ENCODE measurements around the gene ZC3H10.

Gene ZC3H10

GRCh38 chr12:56164345-56164729 is 46.3 kb downstream of the ZC3H10 start:
- no peak for DNase-seq (ENCODE audit: low read depth)
- no peak for TF ChIP-seq CTCF (conservative IDR thresholded peaks at IDR 0.05; ENCODE audit: low read length)
- no peak overlapping the region for H3K4me3 ChIP-seq (ENCODE audit: low read length)

GRCh38 chr12:56165369-56165768 is 47.3 kb downstream of the ZC3H10 start:
- peak; percentile 35 for DNase-seq (ENCODE audit: low read depth)
- TF ChIP-seq CTCF (conservative IDR thresholded peaks at IDR 0.05; ENCODE audit: low read length): no peak
- H3K4me3 ChIP-seq (ENCODE audit: low read length): no peak overlapping the region

GRCh38 chr12:56169229-56169759 is 51.2 kb downstream of the ZC3H10 start:
- H3K4me3 ChIP-seq (ENCODE audit: low read length): no peak overlapping the region
- DNase-seq (ENCODE audit: low read depth): no peak
- no peak for TF ChIP-seq CTCF (conservative IDR thresholded peaks at IDR 0.05; ENCODE audit: low read length)

- no peak for TF ChIP-seq CTCF (conservative IDR thresholded peaks at IDR 0.05; ENCODE audit: low read length)
- H3K4me3 ChIP-seq (ENCODE audit: low read length): no peak overlapping the region
- no peak for DNase-seq (ENCODE audit: low read depth)
Measured at GRCh38 chr12:56172839-56173238, 54.8 kb downstream of the ZC3H10 start.

Data from AG10803 (cell line).